ENCODE data around the gene RGS11. TPM values are rescaled to one million over a fixed set of nuclear protein-coding genes. Genes with fewer than 3 reads are reported as not detected.

The RGS11 gene
- total RNA-seq, 1 experiment from 2014 or later, result 2.9 TPM

- Histone ChIP-seq H3K4me1 (ENCODE audit: insufficient read depth, low read length) (no peaks in the 10 kb centered on the region), H3K79me1 (ENCODE audit: insufficient read depth, low read depth, low read length, poor library complexity, severe bottlenecking) (no peaks in the 10 kb centered on the region), H2BK120ac (ENCODE audit: low read depth, low read length, poor library complexity, severe bottlenecking) (no peak overlapping the region), H3K9me3 (ENCODE audit: control insufficient read depth, low read depth, low read length) (no peaks in the 10 kb centered on the region), H3K23ac (ENCODE audit: insufficient read length, low read depth, low read length) (no peak overlapping the region), H3K56ac (ENCODE audit: insufficient read length, low read depth, low read length) (no peak overlapping the region), H2AK5ac (ENCODE audit: insufficient read length, low read length) (no peak overlapping the region), H3K27me3 (ENCODE audit: insufficient read depth, low read length) (no peaks in the 10 kb centered on the region), H2BK5ac (ENCODE audit: insufficient read length, low read length) (no peak overlapping the region), H3K23me2 (ENCODE audit: insufficient read length, low read depth, low read length, poor library complexity, severe bottlenecking) (no peaks in the 10 kb centered on the region), H4K5ac (ENCODE audit: insufficient read length, low read depth, low read length) (no peak overlapping the region), H3K9ac (ENCODE audit: extremely low read depth, insufficient read length, low read length) (no peak overlapping the region), H4K91ac (ENCODE audit: insufficient read length, low read depth, low read length) (no peak overlapping the region), H2BK20ac (ENCODE audit: low read depth, low read length, poor library complexity, severe bottlenecking) (no peak overlapping the region), H4K8ac (replicated peaks; ENCODE audit: insufficient read length, low read depth, low read length) (no peak overlapping the region), H3K14ac (ENCODE audit: insufficient read depth, low read length) (no peak overlapping the region; the same call in 1 of the 2 replicates), H3T11ph (ENCODE audit: low read length) (no peak overlapping the region), H3K18ac (ENCODE audit: insufficient read length, low read depth, low read length) (no peak overlapping the region), H3K27ac (ENCODE audit: insufficient read length, low read depth, low read length) (no peak overlapping the region), H3K4me2 (ENCODE audit: insufficient read depth, insufficient read length, low read length) (no peak overlapping the region), H2BK15ac (ENCODE audit: low read depth, low read length) (no peak overlapping the region), H2BK12ac (ENCODE audit: insufficient read length, low read depth, low read length) (no peak overlapping the region), H3K4ac (ENCODE audit: low read depth, low read length) (no peak overlapping the region), H2AFZ (ENCODE audit: low read length) (no peak overlapping the region), H3K79me2 (ENCODE audit: insufficient read depth, low read length) (no peaks in the 10 kb centered on the region), H4K20me1 (ENCODE audit: control insufficient read depth, insufficient read depth, insufficient read length) (no peaks in the 10 kb centered on the region)
- TF ChIP-seq CTCF (conservative IDR thresholded peaks at IDR 0.05), result no peak
- Mint-ChIP-seq H3K36me3 (ENCODE audit: insufficient read depth in 1 of 3, low read depth in 3 of 3) (peaks cover 17 to 57% (median 57%) of the 10 kb centered on the region in 3 experiments; a peak in 6 of 7 replicates), H3K27ac (no peak overlapping the region), H3K27me3 (ENCODE audit: low read depth) (no peaks in the 10 kb centered on the region), H3K4me3 (no peak overlapping the region), H3K9me3 (no peaks in the 10 kb centered on the region), H3K4me1 (no peaks in the 10 kb centered on the region)
- DNase-seq, result no peak
- whole genome bisulfite sequencing (ENCODE audit: extremely low coverage, insufficient read length, low lambda C conversion rate), result no CpG with 5 or more reads among the region's 17 CpGs
These were observed 31.2 kb upstream of the RGS11 start for GRCh38 chr16:306911-307370.
